Stimulated activated CD8-positive, alpha-beta memory T cell treated with anti-CD3 and anti-CD28 coated beads, Interleukin-15, amount 100 ng/mL, for 4 hours (primary cell): Measurements from ENCODE around the gene SEMA6B.

ENCODE experiments used
- DNase-seq, 2 donors: peaks; one replicate each; pipeline ENCODE4 v3.0.0-alpha.2; 2020; ENCODE audit warnings: low read depth in 2 of 2

Gene SEMA6B

DNA sequence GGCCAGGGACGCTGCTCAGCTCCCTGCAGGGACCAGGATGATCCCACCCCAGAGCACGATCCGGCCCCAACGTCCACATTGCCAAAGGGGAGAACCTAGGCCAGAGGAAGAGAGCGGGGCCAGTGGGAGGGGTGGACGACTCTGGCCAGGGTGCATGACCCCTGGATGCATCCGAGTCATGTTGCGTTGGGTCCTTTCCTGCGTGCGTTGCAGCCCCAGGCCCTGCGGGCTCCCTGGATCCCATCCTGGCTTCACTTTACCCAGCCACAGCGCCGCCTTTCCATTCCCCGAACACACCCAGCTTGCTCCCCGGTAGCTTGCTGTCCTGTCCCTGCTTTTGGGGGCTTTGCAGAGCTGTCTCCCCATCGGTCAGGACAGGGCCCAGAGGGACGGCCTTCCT lies 51.7 kb downstream of the SEMA6B start:
- DNase-seq = no peak

GRCh38 chr19:4507150-4507452 lies 52.4 kb downstream of the SEMA6B start:
- DNase-seq = no peak

GRCh38 chr19:4506449-4507149 lies 52.9 kb downstream of the SEMA6B start:
- DNase-seq = no peak

DNA sequence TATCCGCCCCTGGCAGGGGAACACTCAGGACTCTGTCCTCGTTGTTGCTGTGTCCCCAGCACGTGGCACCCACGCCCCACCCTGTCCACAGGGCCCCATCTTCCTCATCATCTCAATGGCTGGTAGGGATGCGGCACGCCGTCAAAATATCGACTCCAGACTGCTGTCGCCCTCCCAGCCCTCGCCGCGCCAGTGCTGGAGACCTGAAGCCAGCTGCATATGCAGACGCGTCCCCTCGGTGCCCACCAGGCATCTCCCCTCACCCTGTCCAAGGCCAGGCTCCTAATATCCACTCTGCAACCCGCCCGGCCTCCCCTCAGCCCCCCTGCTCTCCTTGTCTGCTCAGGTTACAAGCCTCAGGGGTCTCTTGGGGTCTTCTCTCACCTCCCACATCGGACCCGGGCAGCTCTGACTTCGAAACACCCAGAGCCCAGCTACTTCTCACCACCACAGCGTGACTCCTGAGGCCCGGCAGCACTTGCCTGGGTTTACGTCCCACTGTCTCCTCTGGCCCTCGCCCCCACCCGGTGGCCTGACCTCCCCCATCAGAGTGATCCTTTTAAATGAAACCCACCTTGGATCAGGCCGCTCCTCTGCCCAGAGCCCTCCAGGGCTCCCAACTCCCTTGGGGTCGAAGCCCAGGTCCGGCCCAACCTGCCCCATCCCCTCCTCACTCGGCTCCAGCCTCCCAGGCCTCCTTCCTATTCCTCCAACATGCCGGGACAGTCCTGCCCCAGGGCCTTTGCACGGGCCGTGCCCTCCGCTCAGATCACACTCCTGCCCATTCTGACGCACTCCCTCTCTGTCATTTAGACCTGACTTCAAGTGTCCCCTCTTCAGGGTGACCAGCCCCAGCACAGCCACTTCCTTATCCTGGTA lies 53.7 kb downstream of the SEMA6B start:
- DNase-seq = no peak

DNA sequence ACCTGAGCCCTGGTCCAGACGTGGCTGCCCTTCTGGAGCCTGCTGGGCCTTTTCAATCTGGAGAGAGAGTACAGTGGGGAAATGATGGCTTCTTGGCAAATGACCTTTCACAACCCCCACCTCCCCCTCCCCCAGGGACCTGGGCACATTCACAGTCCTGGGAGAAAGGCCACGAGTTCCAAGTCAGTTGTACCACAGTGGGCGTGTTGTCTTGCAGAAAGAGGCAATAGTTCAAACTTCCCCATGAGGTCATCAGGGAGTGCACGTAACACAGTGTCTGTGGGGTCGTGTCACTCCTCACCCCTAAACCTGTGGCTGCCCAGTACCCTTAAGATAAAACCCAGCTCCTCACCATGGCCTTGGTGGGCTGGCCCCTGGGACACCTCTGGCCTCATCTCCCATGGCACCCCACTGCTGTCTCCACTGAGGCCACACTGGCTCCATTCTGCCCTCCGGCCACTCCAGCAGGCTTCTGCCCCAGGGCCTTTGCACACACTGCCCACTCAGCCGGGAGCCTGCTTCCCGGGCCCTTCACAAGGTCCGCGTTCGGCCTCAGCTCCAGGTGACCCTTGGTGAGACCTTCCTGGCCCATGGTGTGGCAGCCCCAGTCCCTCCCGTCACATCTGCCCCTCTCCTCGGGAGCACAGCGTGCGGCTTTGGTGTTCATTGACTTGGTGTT lies 54.5 kb downstream of the SEMA6B start:
- no peak for DNase-seq

GRCh38 chr19:4504297-4504701 lies 55.2 kb downstream of the SEMA6B start:
- no peak for DNase-seq

DNA sequence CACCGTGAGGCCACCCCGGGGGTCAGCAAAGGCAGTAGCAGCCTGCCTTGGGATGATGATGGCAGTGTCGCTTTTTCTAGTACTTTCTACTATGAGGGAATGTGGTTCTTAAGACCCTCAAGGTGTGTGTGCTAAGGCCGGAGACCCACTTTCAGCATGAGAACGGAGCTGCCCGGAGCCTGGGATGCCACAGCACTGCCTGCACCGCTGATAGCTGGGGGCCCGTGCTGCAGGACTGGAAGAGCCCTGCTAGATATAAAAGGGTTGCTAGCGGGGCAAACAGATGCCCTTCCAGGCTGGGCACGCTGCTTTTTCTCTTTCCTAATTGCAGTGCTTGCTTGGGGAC lies 55.7 kb downstream of the SEMA6B start:
- DNase-seq = no peak

DNA sequence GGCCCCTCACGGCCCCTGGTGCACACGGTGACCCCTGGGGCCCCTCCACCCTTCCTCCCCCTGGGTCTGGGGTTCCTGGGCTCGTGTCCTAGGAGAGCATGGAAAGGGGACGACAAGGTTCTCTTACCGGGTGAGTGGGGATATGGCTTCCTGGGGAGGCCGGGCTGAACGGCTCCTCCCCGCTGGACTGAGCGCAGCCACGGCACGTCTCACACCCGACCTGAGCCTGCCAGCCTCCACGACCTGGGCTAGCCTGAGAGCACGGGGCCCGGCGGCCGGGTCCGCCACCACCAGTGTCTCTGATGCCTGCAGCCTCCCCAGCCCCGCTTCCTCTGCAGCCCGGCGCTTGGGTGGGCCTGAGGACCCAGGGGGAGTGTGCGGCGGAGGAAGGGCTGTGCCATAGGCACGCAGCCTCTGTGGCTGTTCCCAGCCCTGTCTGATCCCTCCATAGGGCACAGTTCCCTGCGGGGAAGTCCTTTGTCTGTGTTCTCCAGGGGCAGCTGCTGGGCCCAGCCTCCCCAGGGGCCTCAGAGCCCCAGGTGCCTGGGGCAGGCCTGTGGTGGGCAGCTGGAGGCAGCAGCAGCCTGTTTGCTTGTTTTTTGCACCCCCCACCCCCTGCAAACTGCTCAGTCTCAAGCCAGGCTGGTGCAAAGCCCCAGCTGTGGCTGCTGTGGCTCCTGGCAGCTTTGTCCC lies 56.2 kb downstream of the SEMA6B start:
- no peak for DNase-seq

GRCh38 chr19:4502282-4503131 lies 57.0 kb downstream of the SEMA6B start:
- DNase-seq = no peak

GRCh38 chr19:4501691-4502090 lies 57.8 kb downstream of the SEMA6B start:
- DNase-seq = no peak

DNA sequence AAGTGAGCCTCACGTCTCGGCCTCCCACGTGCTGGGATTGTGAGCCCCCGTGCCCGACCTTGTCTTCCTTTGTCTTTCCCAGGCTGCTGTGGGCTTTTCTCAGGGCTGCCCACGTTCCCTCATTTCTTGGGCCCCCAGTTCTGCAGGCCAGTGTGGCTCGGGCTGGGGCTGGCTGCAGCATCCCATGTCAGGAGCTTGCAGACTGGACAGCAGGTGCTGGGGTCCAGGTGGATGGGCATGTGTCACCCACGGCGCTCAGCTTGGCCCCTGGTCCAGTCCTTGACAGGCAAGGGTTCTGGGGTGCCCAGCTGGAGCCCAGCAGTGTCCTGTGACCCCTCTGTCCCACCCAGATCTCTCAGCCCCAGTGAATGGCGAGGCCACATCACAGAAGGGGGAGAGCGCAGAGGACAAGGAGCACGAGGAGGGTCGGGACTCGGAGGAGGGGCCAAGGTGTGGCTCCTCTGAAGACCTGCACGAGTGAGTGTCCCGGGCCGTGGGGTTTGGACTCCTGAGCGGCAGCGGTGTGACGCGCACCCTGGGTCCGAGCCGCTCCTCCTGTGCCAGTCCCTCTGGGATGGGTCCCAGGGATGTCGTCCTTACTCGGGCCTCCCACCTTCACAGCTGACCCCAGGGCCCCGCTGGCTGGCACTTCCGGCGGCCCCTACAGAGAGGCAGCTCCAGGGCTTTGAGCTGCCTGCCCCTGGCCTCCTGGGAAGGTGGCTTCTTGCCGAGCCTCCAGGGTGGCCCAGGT lies 58.5 kb downstream of the SEMA6B start:
- no peak for DNase-seq

- no peak for DNase-seq
These were observed 59.6 kb downstream of the SEMA6B start for GRCh38 chr19:4499855-4500254.

GRCh38 chr19:4499318-4499717 lies 60.2 kb downstream of the SEMA6B start:
- no peak for DNase-seq

DNA sequence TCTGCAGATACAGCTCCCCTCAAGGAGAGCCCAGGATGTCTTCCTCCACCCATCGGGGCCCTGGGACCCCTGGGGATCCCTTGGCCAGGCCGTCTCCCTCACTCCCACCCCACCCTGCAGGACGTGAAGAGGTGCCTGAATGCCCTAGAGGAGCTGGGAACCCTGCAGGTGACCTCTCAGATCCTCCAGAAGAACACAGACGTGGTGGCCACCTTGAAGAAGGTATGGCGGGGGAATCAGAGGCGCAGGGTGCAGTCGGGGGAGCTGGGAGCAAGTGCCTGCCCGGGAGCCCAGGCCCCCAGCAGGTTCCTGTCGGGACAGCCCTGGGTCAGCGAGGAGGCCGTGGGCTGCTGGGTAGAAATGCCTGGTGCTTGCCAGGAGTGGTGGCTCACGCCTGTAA lies 60.8 kb downstream of the SEMA6B start:
- no peak for DNase-seq

DNA sequence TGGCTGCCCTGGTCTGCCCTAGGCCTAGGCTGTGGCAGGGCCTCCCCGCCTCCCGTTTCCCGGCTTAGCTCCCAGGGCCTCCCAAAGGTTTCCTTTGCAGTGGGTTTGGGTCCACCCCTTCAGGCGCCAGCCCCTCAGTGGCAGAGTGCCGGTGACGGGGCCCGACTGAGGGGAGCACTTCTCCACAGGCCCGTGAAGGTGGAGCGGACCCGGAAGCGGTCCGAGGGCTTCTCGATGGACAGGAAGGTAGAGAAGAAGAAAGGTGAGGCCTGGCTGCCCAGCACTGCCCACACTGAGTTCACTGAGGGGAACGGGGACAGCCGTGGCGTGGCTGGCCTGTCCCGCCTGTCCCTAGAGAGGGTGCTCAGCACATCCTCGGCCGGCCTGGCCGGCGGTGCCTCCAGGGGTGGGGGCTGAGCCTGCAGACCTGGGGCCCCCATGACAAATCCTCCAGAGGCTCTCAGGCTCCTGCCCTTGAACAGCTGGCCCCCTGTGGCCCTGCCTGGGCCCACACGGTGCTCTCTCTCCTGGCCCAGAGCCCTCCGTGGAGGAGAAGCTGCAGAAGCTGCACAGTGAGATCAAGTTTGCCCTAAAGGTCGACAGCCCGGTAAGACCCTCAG lies 61.6 kb downstream of the SEMA6B start:
- DNase-seq = no peak

- no peak for DNase-seq
These were observed 63.2 kb downstream of the SEMA6B start for GRCh38 chr19:4496304-4496703.

DNA sequence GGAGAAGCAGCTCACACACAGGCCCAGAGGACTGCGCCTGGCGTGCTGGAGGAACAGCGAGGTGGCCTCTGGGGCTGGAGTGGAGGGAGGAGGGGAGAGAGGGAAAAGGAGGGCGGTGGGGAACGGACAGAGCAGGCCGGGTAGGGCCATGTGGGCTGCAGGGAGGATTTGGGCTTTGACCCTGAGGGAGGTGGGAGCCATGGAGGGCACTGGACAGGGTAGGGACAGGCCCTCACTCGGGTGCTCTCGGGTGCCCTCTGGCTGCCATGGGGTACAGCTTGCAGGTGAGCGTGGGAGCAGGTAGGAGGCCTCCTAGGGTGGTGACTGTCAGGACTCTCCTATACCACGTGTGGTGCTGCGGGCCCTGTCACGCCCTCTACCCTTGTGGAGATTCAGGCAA lies 64.0 kb downstream of the SEMA6B start:
- no peak for DNase-seq

- no peak for DNase-seq
These were observed 64.8 kb downstream of the SEMA6B start for GRCh38 chr19:4494691-4495064.

DNA sequence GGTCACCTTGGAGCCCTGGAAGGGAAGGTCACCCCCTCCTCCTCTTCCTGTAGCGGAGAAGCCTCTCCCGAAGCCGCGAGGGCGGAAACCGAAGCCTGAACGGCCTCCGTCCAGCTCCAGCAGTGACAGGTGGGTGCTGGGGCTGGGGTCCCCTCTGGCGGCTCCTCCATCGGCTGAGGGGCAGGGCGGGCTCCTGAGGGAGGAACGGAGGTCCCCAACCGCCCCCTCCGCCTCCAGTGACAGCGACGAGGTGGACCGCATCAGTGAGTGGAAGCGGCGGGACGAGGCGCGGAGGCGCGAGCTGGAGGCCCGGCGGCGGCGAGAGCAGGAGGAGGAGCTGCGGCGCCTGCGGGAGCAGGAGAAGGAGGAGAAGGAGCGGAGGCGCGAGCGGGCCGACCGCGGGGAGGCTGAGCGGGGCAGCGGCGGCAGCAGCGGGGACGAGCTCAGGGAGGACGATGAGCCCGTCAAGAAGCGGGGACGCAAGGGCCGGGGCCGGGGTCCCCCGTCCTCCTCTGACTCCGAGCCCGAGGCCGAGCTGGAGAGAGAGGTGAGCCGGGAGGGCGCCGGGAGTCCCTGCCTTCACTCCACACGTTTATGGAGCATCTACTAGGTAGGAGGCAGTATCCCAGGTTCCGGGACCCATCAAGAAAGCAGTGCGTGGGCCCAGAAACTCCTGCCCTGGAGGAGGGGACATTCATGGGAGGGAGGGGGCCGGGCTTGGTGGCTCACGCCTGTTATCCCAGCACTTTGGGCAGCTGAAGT lies 65.4 kb downstream of the SEMA6B start:
- no peak for DNase-seq
